NCI-H345 treated with DMSO at 0.1 percent for 48 hours (cell line): ENCODE measurements around the gene UTP15.

ENCODE experiments used
- DNase-seq: peaks from one replicate; lab custom pipeline; 2025; ENCODE audit not compliant: unreplicated experiment; lab: John Stamatoyannopoulos, UW

Gene UTP15

GRCh38 chr5:73565139-73565968, at the start of gene UTP15, which contains the start of gene ANKRA2:
Gene UTP15 (plus strand): TSS chr5:73565743. CDS start chr5:73567345, 1,602 bp downstream.
Gene ANKRA2 (minus strand): TSS chr5:73565639. CDS start chr5:73562881, 2,758 bp downstream.
- peak; percentile 74 for DNase-seq

- DNase-seq: peak; percentile 59
Measured at GRCh38 chr5:73519531-73520283, 45.8 kb upstream of the UTP15 start.

DNA sequence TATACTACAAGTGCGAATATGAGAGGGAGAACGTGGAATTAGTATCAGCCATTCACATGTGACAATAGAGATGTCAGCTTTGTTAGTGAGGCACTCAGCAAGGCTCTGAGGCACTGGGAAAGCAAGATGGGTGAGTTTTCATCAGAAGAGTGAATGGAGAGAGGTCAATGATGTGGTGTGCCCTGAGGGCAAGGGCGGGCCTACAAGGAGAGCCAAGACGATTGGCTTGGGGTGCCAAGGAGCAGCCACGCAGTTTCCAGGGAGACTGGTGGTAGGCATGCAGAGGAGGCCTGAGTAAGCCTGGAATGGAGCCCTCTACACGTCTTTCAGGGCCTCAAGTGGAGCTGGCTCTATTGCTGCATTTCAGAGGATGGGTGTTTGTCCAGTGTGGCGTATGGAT, 42.6 kb upstream of the UTP15 start:
- no peak for DNase-seq

GRCh38 chr5:73523861-73524260, 41.7 kb upstream of the UTP15 start:
- no peak for DNase-seq

GRCh38 chr5:73525606-73526203, 39.8 kb upstream of the UTP15 start:
- DNase-seq: no peak

DNA sequence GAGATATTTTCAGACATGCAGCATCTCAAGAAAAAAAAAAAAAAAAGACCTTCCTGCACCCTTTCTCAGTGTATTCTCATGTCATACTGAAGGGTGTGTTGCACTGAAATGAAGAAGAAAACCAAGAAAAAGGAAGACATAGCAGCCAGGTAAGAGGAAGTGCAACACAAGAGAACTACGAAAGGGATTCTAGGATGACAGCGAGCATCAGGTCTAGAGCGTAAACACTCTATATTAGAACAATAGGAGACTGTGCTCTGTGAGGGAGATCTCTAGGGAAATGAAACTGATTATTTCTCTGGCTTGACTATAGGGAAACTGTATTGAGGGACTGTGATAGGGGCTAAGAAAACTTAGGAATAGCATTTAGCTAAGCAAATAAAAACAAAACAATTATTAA, 37.3 kb upstream of the UTP15 start:
- DNase-seq: peak; percentile 7

GRCh38 chr5:73529081-73529480, 36.5 kb upstream of the UTP15 start:
- no peak for DNase-seq

- DNase-seq: no peak
Measured at GRCh38 chr5:73531356-73531755, 34.2 kb upstream of the UTP15 start.

- no peak for DNase-seq
Measured at GRCh38 chr5:73532195-73532594, 33.3 kb upstream of the UTP15 start.

DNA sequence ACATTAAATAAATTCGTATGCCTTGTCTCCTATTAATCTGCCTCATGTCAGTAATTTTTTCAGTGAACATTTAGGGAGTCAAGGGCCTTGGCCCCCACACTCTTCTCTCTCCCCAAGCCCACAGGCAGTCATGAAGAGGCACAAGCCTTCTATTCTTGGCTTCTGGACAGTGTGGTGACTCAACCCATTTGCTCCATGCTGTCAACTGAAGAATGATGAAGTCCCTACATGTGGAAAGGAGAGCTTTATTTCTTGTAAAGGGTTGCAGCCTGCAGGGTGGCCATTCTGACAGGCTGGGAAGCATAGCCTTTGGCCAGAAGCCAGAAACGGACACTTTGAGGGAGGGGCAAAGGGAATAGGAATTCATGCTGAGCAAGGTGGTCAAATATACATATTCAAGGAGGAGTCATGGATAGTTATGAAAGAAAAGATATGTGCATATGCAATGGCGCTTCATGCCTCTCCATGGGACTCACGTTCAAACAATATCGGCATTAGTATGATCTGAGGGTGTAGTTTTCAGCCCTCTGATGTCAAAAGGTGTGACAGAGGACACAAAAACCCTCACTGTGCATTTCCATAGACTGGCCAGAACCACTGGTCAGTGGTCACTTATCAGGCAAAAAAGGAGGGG, 31.4 kb upstream of the UTP15 start:
- DNase-seq: no peak

DNA sequence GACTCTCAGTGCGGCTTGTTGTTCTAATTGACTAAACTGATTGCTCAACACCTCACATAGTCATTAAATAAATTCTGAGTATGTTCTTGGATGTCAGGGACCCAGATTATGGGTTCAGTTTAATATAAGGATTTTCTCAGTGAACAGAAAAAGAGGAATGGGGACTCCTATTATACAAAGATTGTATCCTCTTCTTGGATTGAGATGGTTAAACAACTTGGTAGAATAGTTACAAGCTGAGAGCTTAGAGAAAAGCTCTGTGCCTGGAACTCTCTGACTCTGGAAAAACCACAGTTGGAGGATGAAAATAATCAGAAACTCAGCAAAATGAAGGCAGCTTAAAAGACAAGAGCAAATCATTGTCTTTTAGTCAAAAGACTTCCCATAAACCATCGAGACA, 30.6 kb upstream of the UTP15 start:
- no peak for DNase-seq

- no peak for DNase-seq
Measured at GRCh38 chr5:73539730-73540129, 25.8 kb upstream of the UTP15 start.

- no peak for DNase-seq
Measured at GRCh38 chr5:73540192-73540591, 25.4 kb upstream of the UTP15 start.

DNA sequence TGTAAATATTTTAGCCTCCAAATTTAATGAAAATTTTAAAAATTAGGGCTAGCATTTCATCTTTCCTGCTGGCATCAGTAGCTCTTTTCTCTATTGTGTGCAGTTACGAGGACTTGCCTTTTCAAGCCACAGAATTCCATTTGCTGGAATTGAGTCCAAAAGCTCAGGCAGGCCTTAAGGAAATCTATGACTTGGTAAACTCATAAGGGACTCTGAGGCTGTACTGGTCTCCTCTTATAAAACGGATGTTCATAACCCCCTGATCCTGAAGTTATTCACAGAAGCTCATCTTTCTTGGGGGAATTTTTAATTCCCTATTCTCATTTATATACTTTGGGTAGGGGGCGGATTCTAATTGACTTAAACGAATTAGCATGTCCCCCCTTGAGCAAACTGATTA, 23.5 kb upstream of the UTP15 start:
- DNase-seq: no peak

- DNase-seq: peak; percentile 94
Measured at GRCh38 chr5:73544429-73545402, 20.8 kb upstream of the UTP15 start.

DNA sequence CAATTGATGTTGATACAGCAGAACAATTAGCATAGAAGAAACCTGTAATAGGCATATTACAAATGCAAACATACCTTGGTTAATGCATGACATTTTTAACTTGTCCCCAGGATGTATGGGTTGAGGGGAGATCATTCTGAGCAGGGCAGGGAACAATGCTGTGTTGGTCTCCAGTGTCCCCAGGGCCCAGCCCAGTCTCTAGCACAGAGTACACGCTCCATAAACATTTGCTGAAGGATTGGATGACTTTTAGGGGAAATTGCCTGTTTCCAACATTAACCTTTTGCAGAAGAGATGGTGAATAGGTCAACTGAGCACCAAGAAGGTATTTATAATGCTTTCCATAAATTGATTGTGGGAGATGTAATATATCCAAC, 20.2 kb upstream of the UTP15 start:
- DNase-seq: no peak

- no peak for DNase-seq
Measured at GRCh38 chr5:73550016-73550415, 15.5 kb upstream of the UTP15 start.

- DNase-seq: no peak
Measured at GRCh38 chr5:73552642-73553041, 12.9 kb upstream of the UTP15 start.

DNA sequence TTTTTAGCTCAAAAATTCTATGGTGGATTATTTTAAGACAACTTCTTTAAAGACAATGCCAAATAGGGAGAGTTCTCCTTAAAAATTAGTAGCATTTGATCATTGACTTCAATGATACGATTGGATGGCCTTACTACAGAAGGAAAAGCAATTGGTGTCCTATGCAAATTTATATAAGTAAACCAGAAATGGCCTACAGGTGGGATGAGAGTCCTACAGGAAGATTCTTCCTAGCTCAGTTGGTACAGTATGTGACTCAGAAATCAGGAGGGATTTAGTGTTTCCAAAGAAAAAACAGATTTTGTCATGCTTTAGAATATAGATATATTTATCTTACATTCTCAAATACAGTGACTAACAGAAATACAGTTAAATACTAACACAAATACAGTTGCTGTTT, 6.6 kb upstream of the UTP15 start:
- no peak for DNase-seq

DNA sequence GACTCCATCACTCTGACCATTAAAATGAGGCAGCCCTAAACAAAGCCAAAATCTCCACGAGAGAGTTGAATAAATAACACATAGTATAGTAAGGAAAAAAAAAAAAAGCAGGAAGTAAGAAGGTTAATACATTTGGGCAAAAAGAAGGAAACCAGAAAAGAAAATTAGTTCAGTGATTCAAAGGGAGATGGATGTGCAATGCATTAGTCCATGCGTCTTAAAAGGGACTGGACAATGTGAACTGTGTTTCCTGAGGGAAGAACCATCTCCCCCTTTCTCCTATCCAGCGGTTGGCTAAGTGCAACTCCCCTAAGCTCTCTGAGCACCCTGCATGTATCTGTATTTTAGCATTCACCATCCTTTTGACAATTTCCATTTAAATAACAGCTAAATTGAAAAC, 1.5 kb upstream of the UTP15 start:
- no peak for DNase-seq
